GM12878 (cell line): ENCODE results near the gene COQ6. TPM values are rescaled to one million over a fixed set of nuclear protein-coding genes. Genes with fewer than 3 reads are reported as not detected.

Source experiments
- ATAC-seq: fragments of 200-7000 bp; cut with Tn5 transposase; 3 replicates; pipeline ENCODE4 v1.9.1; 2020; ENCODE audit warnings: mild to moderate bottlenecking, moderate library complexity
- BruUV-seq: library from RNA; stranded (reverse); fragments of 400-500 nt; replicated peaks from 2 replicates; lab custom pipeline; 2021; lab: Mats Ljungman, UMichigan
- CTCF ChIA-PET: fragments of 300-600 bp; sonication (Branson Sonifier 250); formaldehyde crosslinking; extraction: SDS; loops from one replicate; lab custom pipeline; 2021; ENCODE audit warnings: inconsistent platforms; lab: Yijun Ruan, JAX
- POLR2A ChIA-PET: fragments of 350-600 bp; formaldehyde crosslinking; extraction: SDS; loops from one replicate; lab custom pipeline; 2021; ENCODE audit warnings: inconsistent platforms; lab: Charles Lee
- RAD21 ChIA-PET: fragments of 300-600 bp; sonication (Branson Sonifier 250); formaldehyde crosslinking; loops from one replicate; lab custom pipeline; 2023; ENCODE audit warnings: antibody characterized with exemption; ENCODE audit not compliant: unreplicated experiment; lab: Charles Lee
- SMC1A ChIA-PET: fragments of 300-600 bp; sonication (Branson Sonifier 250); formaldehyde crosslinking; loops from one replicate; lab custom pipeline; 2023; ENCODE audit not compliant: unreplicated experiment, uncharacterized antibody; lab: Charles Lee
- DNase-seq: peaks from one replicate; pipeline ENCODE4 v3.0.0-alpha.2; 2011; ENCODE audit warnings: low read depth, low spot score
- FAIRE-seq: peaks from 3 replicates; lab custom pipeline; 2011; peaks lifted over from hg19 to GRCh38; lab: Jason Lieb, UNC
- H2AFZ ChIP-seq: 2 replicates; pipeline ENCODE4 v1.6.0; 2011; ENCODE audit warnings: low read depth, low read length, control low read depth; ENCODE audit not compliant: control insufficient read depth
- H3K27ac ChIP-seq: 2 replicates; pipeline ENCODE4 v1.5.1; 2011; ENCODE audit warnings: control low read depth; ENCODE audit not compliant: control insufficient read depth, insufficient read depth
- H3K27me3 ChIP-seq, 2 experiments: replicated peaks in 1 of 2; 2 replicates each; pipeline versions ENCODE4 v1.6.0 to v1.6.1; 2011; ENCODE audit warnings: low read length in 1 of 2; ENCODE audit not compliant: control insufficient read depth in 2 of 2, insufficient read depth in 2 of 2
- H3K36me3 ChIP-seq, 2 experiments: 2 replicates each; pipeline ENCODE4 v1.5.1; 2011; ENCODE audit warnings: low read length in 1 of 2; ENCODE audit not compliant: control insufficient read depth in 2 of 2, insufficient read depth in 2 of 2
- H3K4me1 ChIP-seq: 2 replicates; pipeline ENCODE4 v1.6.1; 2011; ENCODE audit warnings: mild to moderate bottlenecking, low read length, moderate library complexity, mixed read lengths; ENCODE audit not compliant: control insufficient read depth, insufficient read depth
- H3K4me2 ChIP-seq: 2 replicates; pipeline ENCODE4 v1.6.0; 2011; ENCODE audit warnings: control low read depth; ENCODE audit not compliant: control insufficient read depth, insufficient read depth
- H3K4me3 ChIP-seq: fragments of 200-600 bp; sonication (generic); 2 replicates; pipeline ENCODE4 v1.5.1; 2016
- H3K79me2 ChIP-seq: 2 replicates; pipeline ENCODE4 v1.6.0; 2011; ENCODE audit warnings: low read length; ENCODE audit not compliant: control insufficient read depth, insufficient read depth
- H3K9ac ChIP-seq: 2 replicates; pipeline ENCODE4 v1.8.0; 2011; ENCODE audit warnings: low read length, control low read depth, mixed read lengths; ENCODE audit not compliant: control insufficient read depth, insufficient read depth
- H3K9me3 ChIP-seq: replicated peaks from 3 replicates; pipeline ENCODE4 v1.5.1; 2011; ENCODE audit warnings: mild to moderate bottlenecking, low read length; ENCODE audit not compliant: control insufficient read depth, insufficient read depth
- H4K20me1 ChIP-seq: 2 replicates; pipeline ENCODE4 v1.6.0; 2011; ENCODE audit not compliant: control insufficient read depth, insufficient read depth
- BACH1 ChIP-seq: fragments of 450-650 bp; IDR thresholded peaks from 2 replicates; pipeline ENCODE4 v1.6.1; 2017; ENCODE audit warnings: mild to moderate bottlenecking, borderline replicate concordance
- BRCA1 ChIP-seq: IDR thresholded peaks from 2 replicates; pipeline ENCODE4 v1.6.1; 2011; ENCODE audit warnings: low read depth, low read length, improper control_type of control experiment
- CBX3 ChIP-seq: fragments of 200-600 bp; sonication (generic); IDR thresholded peaks from 2 replicates; pipeline ENCODE4 v1.6.1; 2016; ENCODE audit warnings: low read depth, borderline replicate concordance
- EP300 ChIP-seq, 2 experiments: fragments of 150-350 bp in 1 of 2; IDR thresholded peaks; 2 replicates each; pipeline ENCODE4 v1.6.1; 2011 to 2012; ENCODE audit warnings: low read depth in 2 of 2, low read length in 2 of 2, borderline replicate concordance in 1 of 2, improper control_type of control experiment in 1 of 2, inconsistent platforms in 1 of 2; ENCODE audit not compliant: control insufficient read depth in 1 of 2
- HCFC1 ChIP-seq: fragments of 150-350 bp; IDR thresholded peaks from 2 replicates; pipeline ENCODE4 v1.6.1; 2014; ENCODE audit warnings: low read length
- IKZF1 ChIP-seq: fragments of 450-650 bp; conservative IDR thresholded peaks from 2 replicates; pipeline ENCODE4 v1.6.1; 2017; ENCODE audit warnings: antibody characterized with exemption, mild to moderate bottlenecking
- MEF2A ChIP-seq: IDR thresholded peaks from 2 replicates; pipeline ENCODE4 v1.6.1; 2011; ENCODE audit warnings: low read depth, mild to moderate bottlenecking, low read length, moderate library complexity; ENCODE audit not compliant: insufficient read depth
- MEF2B ChIP-seq: fragments of 450-650 bp; IDR thresholded peaks from 2 replicates; pipeline ENCODE4 v1.6.1; 2018; ENCODE audit warnings: mild to moderate bottlenecking, moderate library complexity; ENCODE audit not compliant: partially characterized antibody, poor library complexity, severe bottlenecking
- MLLT1 ChIP-seq: fragments of 450-650 bp; IDR thresholded peaks from 2 replicates; pipeline ENCODE4 v1.6.1; 2016; ENCODE audit warnings: mild to moderate bottlenecking
- MTA2 ChIP-seq: fragments of 450-650 bp; IDR thresholded peaks from 2 replicates; pipeline ENCODE4 v1.6.1; 2016; ENCODE audit warnings: low read depth, mild to moderate bottlenecking, moderate library complexity
- RCOR1 ChIP-seq: conservative IDR thresholded peaks from 2 replicates; pipeline ENCODE4 v1.6.1; 2012; ENCODE audit warnings: low read depth, low read length, improper control_type of control experiment
- SMAD1 ChIP-seq: fragments of 450-650 bp; IDR thresholded peaks from 2 replicates; pipeline ENCODE4 v1.6.1; 2018; ENCODE audit warnings: mild to moderate bottlenecking, low read depth; ENCODE audit not compliant: partially characterized antibody
- SREBF1 ChIP-seq: IDR thresholded peaks from 2 replicates; pipeline ENCODE4 v1.6.1; 2012; ENCODE audit warnings: mild to moderate bottlenecking, low read length
- SREBF2 ChIP-seq: IDR thresholded peaks from 2 replicates; pipeline ENCODE4 v1.6.1; 2012; ENCODE audit warnings: mild to moderate bottlenecking, low read length
- TCF7 ChIP-seq: IDR thresholded peaks from 2 replicates; pipeline ENCODE4 v1.6.1; 2014; ENCODE audit warnings: antibody characterized with exemption, borderline replicate concordance
- ZNF217 ChIP-seq: fragments of 450-650 bp; IDR thresholded peaks from 2 replicates; pipeline ENCODE4 v1.6.1; 2017; ENCODE audit warnings: antibody characterized with exemption, mild to moderate bottlenecking
- WGBS: methylation state at CpG from one replicate; pipeline ENCODE4 v1.1.6; 2016; ENCODE audit warnings: low lambda C conversion rate; ENCODE audit not compliant: insufficient replicate concordance, insufficient coverage; ENCODE audit errors: missing lambda C conversion rate; 5-methylcytosine and 5-hydroxymethylcytosine counted together
- in situ Hi-C: fragments of 300-500 bp; cut with MboI; formaldehyde crosslinking; loops from 9 replicates; pipeline ENCODE4 v1.14.3; 2018; ENCODE audit warnings: mixed read lengths
- intact Hi-C: fragments of 100-400 bp; cut with micrococcal nuclease; formaldehyde crosslinking; loops from one replicate; pipeline ENCODE4 v1.14.2; 2022; ENCODE audit not compliant: unreplicated experiment
- polyA plus RNA-seq, 11 experiments: library from polyadenylated mRNA; depleted of rRNA in 4 of 11; unstranded in 6 of 11; stranded (reverse) in 5 of 11; fragments of >200 nt; fragmentation: Nextera tagmentation in 4 of 11; fragmentation: Illumina TruSeq in 1 of 11; extraction: Ambion mirVana in 4 of 11; extraction: Trizol in 1 of 11; gene quantifications; 1 replicate in 1 of 11; 2 replicates in 10 of 11; pipeline versions ENCODE4 v1.2.1 to v1.2.3, GENCODE V29; 2011 to 2016; ENCODE audit warnings: inconsistent platforms in 2 of 11, missing spikeins in 2 of 11, low read depth in 1 of 11
- total RNA-seq, 4 experiments: library from RNA; depleted of rRNA in 3 of 4; stranded (reverse); fragments of >200 nt in 3 of 4; fragmentation: Illumina TruSeq in 1 of 4; extraction: Trizol in 1 of 4; gene quantifications; 2 replicates each; pipeline versions ENCODE4 v1.2.1 to v1.2.3, GENCODE V29; 2013 to 2021

The COQ6 gene
- total and polyA plus RNA-seq, 10 of the 15 experiments (the other 5 are each of a cell fraction or from before 2014, with no cell fraction given): 5.4 to 45.5 (median 19.1) TPM

DNA sequence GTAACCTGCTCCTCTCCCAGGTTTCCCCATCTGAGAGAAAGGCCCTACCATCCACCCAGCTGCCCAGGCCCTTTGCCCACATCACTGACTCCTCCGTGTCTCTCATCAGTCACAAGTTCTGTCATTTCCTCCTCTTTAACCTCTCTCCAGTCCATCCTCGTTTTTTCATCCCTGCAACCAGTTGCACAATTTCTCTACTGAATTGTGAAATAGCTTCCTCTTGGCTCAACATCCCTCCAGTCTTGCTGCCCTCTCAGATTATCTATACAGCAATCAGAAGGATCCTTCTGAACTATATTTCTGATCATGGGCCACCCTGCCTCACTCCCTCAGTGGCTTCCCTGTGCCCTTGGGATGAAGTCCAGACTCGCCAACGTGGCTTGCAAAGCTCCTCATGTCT lies 7.0 kb upstream of the COQ6 start:
- ATAC-seq (no peak), DNase-seq (no peak), FAIRE-seq (no peak)
- CTCF ChIA-PET: interaction anchor here (0.7 kb wide), 1 partner anchor 631 kb away, joined by 3 read pairs; no protein-coding TSS in a partner anchor
- BruUV-seq: no TSS peak
- WGBS: 32% methylated on average over 4 of the region's 4 CpGs
- RAD21 ChIA-PET: no interaction called here
- POLR2A ChIA-PET: no interaction called here
- SMC1A ChIA-PET: interaction anchor here (1.2 to 1.6 kb wide), 2 partner anchors 9 to 115 kb away, joined by 3 read pairs; no protein-coding TSS in a partner anchor
- Histone ChIP-seq H3K27me3 (no peaks in the 10 kb centered on the region), H3K79me2 (no peaks in the 10 kb centered on the region), H2AFZ (no peak overlapping the region), H3K4me3 (no peak overlapping the region), H3K4me2 (no peak overlapping the region), H3K9ac (no peak overlapping the region), H3K27ac (no peak overlapping the region), H3K4me1 (peaks cover 9% of the 10 kb centered on the region), H4K20me1 (no peaks in the 10 kb centered on the region), H3K36me3 (no peaks in the 10 kb centered on the region; a peak in 1 of 4 replicates), H3K9me3 (no peaks in the 10 kb centered on the region)
- TF ChIP-seq ZNF217: no peak
- TF ChIP-seq IKZF1: no peak
- in situ Hi-C loops: no loop called here
- intact Hi-C loops: no loop called here

DNA sequence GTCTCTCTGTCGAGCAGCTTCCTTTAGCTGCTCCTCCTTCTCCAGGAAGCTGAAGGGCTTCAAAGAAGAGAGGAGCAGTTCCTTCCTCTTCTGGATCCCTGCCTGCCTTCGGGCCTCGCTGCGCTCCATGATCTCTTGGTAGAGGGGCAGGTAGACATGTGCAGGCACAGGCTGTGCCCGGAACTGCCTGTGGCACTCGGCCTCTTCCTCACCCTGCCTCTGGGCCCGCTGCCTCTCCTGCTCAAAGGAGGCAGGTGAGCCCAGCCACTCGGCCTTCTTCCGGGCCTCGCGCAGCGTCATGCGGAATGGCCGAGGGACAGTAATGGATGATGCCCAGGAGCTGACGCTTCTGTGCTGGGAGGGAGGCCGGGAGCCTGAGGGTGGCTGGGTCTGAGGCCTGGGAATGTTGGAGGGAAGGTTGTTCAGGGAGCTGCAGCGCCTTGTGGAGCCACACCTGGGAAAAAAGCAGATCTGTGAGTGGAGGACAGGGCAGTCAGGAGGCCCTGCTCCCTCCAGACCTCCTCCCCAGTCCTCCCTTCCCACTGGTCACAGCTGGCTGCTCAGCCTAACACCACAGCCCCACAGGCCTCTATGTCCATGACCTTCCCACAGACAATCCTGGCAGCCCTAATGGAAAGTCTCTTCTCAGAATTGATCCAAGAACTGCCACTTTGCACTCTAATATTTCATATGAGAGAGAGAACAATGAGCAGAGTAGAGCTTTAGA lies 5.5 kb upstream of the COQ6 start:
- no peak overlapping the region for H3K4me3 ChIP-seq
- no peaks in the 10 kb centered on the region for H3K9me3 ChIP-seq
- FAIRE-seq: no peak
- SMC1A ChIA-PET: interaction anchor here (1.2 kb wide), 1 partner anchor 116 kb away, joined by 3 read pairs; no protein-coding TSS in a partner anchor
- POLR2A ChIA-PET: no interaction called here
- intact Hi-C loops: no loop called here
- H2AFZ ChIP-seq: no peak overlapping the region
- H3K79me2 ChIP-seq: no peaks in the 10 kb centered on the region
- H3K4me1 ChIP-seq: peaks cover 9% of the 10 kb centered on the region
- no TSS peak for BruUV-seq
- WGBS: 89% methylated on average over 17 of the region's 17 CpGs
- no peak overlapping the region for H3K4me2 ChIP-seq
- no peak overlapping the region for H3K9ac ChIP-seq
- no peak for DNase-seq
- no peaks in the 10 kb centered on the region for H4K20me1 ChIP-seq
- in situ Hi-C loops: no loop called here
- no peaks in the 10 kb centered on the region for H3K27me3 ChIP-seq
- no peaks in the 10 kb centered on the region; a peak in 1 of 4 replicates for H3K36me3 ChIP-seq
- ATAC-seq: no peak
- CTCF ChIA-PET: interaction anchor here (0.6 kb wide), 1 partner anchor 263 kb away, joined by 3 read pairs; no protein-coding TSS in a partner anchor
- RAD21 ChIA-PET: no interaction called here
- H3K27ac ChIP-seq: no peak overlapping the region
- TF ChIP-seq SREBF1 (no peak), HCFC1 (no peak), MEF2B (no peak), MTA2 (no peak), CBX3 (no peak), EP300 (IDR thresholded peaks at IDR 0.05; ENCODE audit: borderline replicate concordance in 1 of 2, control insufficient read depth in 1 of 2, low read depth in 2 of 2, low read length in 2 of 2) (no peak), BRCA1 (no peak), MLLT1 (no peak), SREBF2 (no peak), SMAD1 (no peak), MEF2A (no peak), RCOR1 (no peak), BACH1 (no peak), TCF7 (no peak)
